ENCODE data around the gene ABCC3. TPM values are rescaled to one million over a fixed set of nuclear protein-coding genes. Genes with fewer than 3 reads are reported as not detected.

Gene ABCC3
- total and polyA plus RNA-seq, 2 donors (not counting 3 experiments of a cell fraction or from before 2014, with no cell fraction given), result 1.1 to 2.6 TPM

GRCh38 chr17:50659179-50659578 is 24.5 kb downstream of the ABCC3 start:
- no peak overlapping the region for H3K27ac ChIP-seq (ENCODE audit: insufficient read depth, low read depth, low read length)
- no peak for DNase-seq (ENCODE audit: low read depth, low spot score)
- H4K20me1 ChIP-seq (replicated peaks; ENCODE audit: control insufficient read depth, extremely low read depth, insufficient read depth, low read length), result no peaks in the 10 kb centered on the region
- H3K79me2 ChIP-seq (ENCODE audit: control insufficient read depth, insufficient read depth, low read length), result no peaks in the 10 kb centered on the region
- H3K4me3 ChIP-seq (replicated peaks in 1 of 3; ENCODE audit: insufficient read depth in 1 of 3, low read depth in 1 of 3, low read length in 3 of 3), result no peak overlapping the region
- no peak overlapping the region for H3K9ac ChIP-seq (replicated peaks; ENCODE audit: extremely low read depth, insufficient read depth, low read length)
- dilution Hi-C loops (cut with MboI; ENCODE audit: extremely low pct_ligation_motif_present, low sequenced_read_pairs) (no loop called here), intact Hi-C loops (cut with micrococcal nuclease) (no loop called here)
- no peaks in the 10 kb centered on the region for H3K27me3 ChIP-seq (ENCODE audit: control insufficient read depth in 2 of 2, insufficient read depth in 2 of 2, low read length in 2 of 2)
- H3K36me3 ChIP-seq (ENCODE audit: control insufficient read depth in 2 of 2, extremely low read depth in 1 of 2, insufficient read depth in 2 of 2, low read length in 2 of 2), result no peaks in the 10 kb centered on the region
- ChIA-PET POLR2A (no interaction called here), CTCF (interaction anchor here (3.8 to 3.9 kb wide), 2 partner anchors 29 to 33 kb away, joined by 16 to 29 read pairs; no protein-coding TSS in a partner anchor)
- no peak for FAIRE-seq
- no peak overlapping the region for H2AFZ ChIP-seq (ENCODE audit: low read depth, low read length)
- H3K4me1 ChIP-seq (ENCODE audit: control insufficient read depth, extremely low read depth, insufficient read depth, low read length), result peaks cover 31% of the 10 kb centered on the region
- H3K9me3 ChIP-seq (replicated peaks; ENCODE audit: control insufficient read depth, insufficient read depth, low read length), result no peaks in the 10 kb centered on the region
- BruUV-seq (replicated peaks), result no TSS peak
- TF ChIP-seq EZH2 (IDR thresholded peaks at IDR 0.05; ENCODE audit: borderline replicate concordance, low read depth, low read length, severe bottlenecking) (no peak), POLR2A (IDR thresholded peaks at IDR 0.05; ENCODE audit: low read depth, low read length) (no peak), GATA2 (IDR thresholded peaks at IDR 0.05; ENCODE audit: insufficient read depth, insufficient read length, low read depth, low read length) (no peak), FOS (IDR thresholded peaks at IDR 0.05; ENCODE audit: borderline replicate concordance, insufficient read depth, low read length) (no peak), JUN (IDR thresholded peaks at IDR 0.05; ENCODE audit: borderline replicate concordance, insufficient read depth, insufficient read length, low read depth) (no peak), POLR2AphosphoS5 (IDR thresholded peaks at IDR 0.05; ENCODE audit: insufficient read depth, low read depth, low read length) (no peak), MAX (IDR thresholded peaks at IDR 0.05; ENCODE audit: insufficient read depth, insufficient read length) (no peak), MYC (IDR thresholded peaks at IDR 0.05; ENCODE audit: low read depth, low read length) (no peak), CTCF (IDR thresholded peaks at IDR 0.05; ENCODE audit: extremely low read depth in 1 of 2, insufficient read depth in 1 of 2, low read depth in 1 of 2, low read length in 2 of 2) (no peak)
- no peak overlapping the region for H3K4me2 ChIP-seq (ENCODE audit: insufficient read depth, low read length)
- H3K9me1 ChIP-seq (replicated peaks; ENCODE audit: control insufficient read depth, extremely low read depth, insufficient read depth, low read length), result no peaks in the 10 kb centered on the region

Measured in endothelial cell of umbilical vein (primary cell).